Measurements from ENCODE around the gene PRKCZ. TPM values are rescaled to one million over a fixed set of nuclear protein-coding genes. Genes with fewer than 3 reads are reported as not detected.

PRKCZ gene
- total RNA-seq, 1 donor from 2014 or later, result 17.9 TPM

DNA sequence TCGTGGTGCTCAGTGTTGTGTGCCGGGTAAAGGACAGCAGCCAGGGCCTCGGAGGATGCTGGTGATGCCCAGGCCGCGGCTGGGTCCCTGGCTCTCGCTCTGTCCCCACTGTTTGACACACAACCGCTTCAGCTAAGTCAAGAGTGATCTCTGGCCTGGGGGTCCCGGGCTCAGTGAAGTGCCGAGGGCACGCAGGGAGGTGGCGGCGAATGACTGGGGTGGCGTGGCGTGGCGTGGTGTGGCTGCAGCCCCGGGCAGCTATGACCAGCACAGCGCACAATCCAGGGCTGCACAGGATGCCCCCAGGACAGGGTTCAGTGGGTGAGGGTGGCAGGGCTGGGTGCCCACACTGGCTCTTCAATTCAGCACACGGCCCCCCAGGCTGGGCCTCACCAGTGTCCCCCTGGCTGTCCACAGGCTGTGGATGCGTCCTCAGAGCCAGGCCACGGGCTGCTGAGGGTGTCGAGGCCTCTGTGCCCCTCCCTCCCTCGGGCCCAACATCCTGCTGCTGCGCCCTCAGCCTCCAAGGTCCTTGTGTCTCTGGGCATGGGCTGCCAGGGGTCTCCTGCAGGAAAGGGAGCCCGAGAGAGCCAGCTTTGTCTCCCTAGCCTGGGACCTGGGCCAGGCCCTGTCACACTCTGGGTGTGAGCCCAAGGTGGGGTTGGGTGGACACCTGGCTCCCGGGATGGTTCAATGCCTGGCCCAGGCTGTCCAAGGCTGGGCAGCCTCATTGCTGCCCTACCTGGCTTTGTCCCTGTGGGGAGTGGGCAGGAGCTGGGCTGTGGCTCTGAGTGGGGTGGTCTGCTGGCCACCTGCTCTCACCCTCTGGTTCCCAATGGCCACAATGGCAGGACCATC lies 165.9 kb downstream of the PRKCZ start:
- H3K36me3 ChIP-seq, result no peaks in the 10 kb centered on the region
- H3K4me3 ChIP-seq, result no peak overlapping the region
- H3K27me3 ChIP-seq, result no peaks in the 10 kb centered on the region
- DNase-seq (ENCODE audit: extremely low spot score in 2 of 2), result no peak
- H3K4me1 ChIP-seq, result peaks cover 38% of the 10 kb centered on the region
- H3K9me3 ChIP-seq, result no peaks in the 10 kb centered on the region
- no peak overlapping the region for H3K27ac ChIP-seq
- TF ChIP-seq POLR2AphosphoS5 (IDR thresholded peaks at IDR 0.05; ENCODE audit: insufficient read depth in 1 of 2, low read depth in 1 of 2), result no peak
- TF ChIP-seq, protein P1, sequence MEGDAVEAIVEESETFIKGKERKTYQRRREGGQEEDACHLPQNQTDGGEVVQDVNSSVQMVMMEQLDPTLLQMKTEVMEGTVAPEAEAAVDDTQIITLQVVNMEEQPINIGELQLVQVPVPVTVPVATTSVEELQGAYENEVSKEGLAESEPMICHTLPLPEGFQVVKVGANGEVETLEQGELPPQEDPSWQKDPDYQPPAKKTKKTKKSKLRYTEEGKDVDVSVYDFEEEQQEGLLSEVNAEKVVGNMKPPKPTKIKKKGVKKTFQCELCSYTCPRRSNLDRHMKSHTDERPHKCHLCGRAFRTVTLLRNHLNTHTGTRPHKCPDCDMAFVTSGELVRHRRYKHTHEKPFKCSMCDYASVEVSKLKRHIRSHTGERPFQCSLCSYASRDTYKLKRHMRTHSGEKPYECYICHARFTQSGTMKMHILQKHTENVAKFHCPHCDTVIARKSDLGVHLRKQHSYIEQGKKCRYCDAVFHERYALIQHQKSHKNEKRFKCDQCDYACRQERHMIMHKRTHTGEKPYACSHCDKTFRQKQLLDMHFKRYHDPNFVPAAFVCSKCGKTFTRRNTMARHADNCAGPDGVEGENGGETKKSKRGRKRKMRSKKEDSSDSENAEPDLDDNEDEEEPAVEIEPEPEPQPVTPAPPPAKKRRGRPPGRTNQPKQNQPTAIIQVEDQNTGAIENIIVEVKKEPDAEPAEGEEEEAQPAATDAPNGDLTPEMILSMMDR (IDR thresholded peaks at IDR 0.05), result no peak
- no peak for TF ChIP-seq POLR2A (IDR thresholded peaks at IDR 0.05)
- intact Hi-C loops (cut with DNase I), result no loop called here

DNA sequence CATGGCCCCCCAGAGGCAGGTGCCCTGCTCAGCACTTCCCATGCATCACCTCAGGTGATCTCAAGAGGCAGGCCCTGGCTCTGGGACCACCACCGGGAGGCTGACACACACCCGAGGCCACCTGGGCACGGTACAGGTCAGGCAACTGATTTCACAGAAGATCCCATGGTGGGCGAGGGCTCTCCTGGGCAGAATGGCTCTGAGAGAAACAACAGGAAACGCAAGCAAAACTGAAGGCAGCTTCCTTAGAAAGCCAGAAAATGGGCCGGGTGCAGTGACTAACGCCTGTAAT lies 166.5 kb downstream of the PRKCZ start:
- DNase-seq (ENCODE audit: extremely low spot score in 2 of 2), result no peak
- Histone ChIP-seq H3K4me3 (no peak overlapping the region), H3K27me3 (no peaks in the 10 kb centered on the region), H3K27ac (no peak overlapping the region), H3K9me3 (no peaks in the 10 kb centered on the region), H3K36me3 (no peaks in the 10 kb centered on the region), H3K4me1 (peaks cover 38% of the 10 kb centered on the region)
- no peak for TF ChIP-seq POLR2A (IDR thresholded peaks at IDR 0.05)
- intact Hi-C loops (cut with DNase I), result no loop called here

DNA sequence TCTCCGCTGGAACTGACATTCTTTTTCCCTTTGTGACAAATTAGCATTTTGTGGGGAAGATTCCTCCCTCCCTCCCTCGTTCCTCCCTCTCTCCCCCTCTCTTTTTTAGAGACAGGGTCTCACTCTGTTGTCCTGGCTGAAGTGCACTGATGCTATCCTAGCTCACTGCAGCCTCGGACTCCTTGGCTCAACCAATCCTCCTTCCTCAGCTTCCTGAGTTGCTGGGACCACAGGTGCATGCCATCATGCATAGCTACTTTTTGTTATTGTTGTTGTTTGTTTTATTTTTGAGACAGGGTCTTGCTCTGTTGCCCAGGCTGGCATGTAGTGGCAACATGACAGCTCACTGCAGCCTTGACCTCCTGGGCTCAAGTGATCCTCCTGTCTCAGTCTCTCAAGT lies 171.1 kb downstream of the PRKCZ start:
- intact Hi-C loops (cut with DNase I), result no loop called here
- TF ChIP-seq, protein P1 (IDR thresholded peaks at IDR 0.05), result no peak
- TF ChIP-seq POLR2A (IDR thresholded peaks at IDR 0.05) (no peak), POLR2AphosphoS5 (IDR thresholded peaks at IDR 0.05; ENCODE audit: insufficient read depth in 1 of 2, low read depth in 1 of 2) (no peak)
- H3K4me3 ChIP-seq, result no peak overlapping the region
- H3K4me1 ChIP-seq, result peaks cover under 1% of the 10 kb centered on the region
- no peaks in the 10 kb centered on the region for H3K9me3 ChIP-seq
- no peaks in the 10 kb centered on the region for H3K36me3 ChIP-seq
- no peak overlapping the region for H3K27ac ChIP-seq
- no peak for DNase-seq (ENCODE audit: extremely low spot score in 2 of 2)
- no peaks in the 10 kb centered on the region for H3K27me3 ChIP-seq

DNA sequence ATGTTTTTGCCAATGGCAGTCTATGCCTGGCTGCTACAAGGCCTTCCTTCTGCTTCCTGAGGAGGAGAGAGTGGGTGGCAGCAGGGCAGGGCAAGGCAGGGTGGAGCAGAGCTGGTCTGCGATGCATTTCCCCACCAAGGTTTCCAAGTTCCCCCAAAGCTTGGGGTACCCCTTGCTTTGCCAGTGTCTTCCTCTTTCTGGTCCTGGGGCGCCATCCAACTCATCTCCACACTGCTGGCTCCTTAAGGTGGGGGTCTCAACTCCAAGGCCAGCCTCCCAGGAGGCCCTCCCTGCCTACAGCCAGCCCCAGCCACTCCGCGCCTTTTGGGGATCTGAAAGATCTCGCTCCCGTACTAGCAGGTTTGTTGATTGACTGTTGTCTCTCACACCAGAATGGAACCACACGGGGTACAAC lies 174.0 kb downstream of the PRKCZ start:
- H3K36me3 ChIP-seq, result no peaks in the 10 kb centered on the region
- H3K27ac ChIP-seq, result no peak overlapping the region
- H3K9me3 ChIP-seq, result no peaks in the 10 kb centered on the region
- H3K4me1 ChIP-seq, result peaks cover 7% of the 10 kb centered on the region
- H3K27me3 ChIP-seq, result no peaks in the 10 kb centered on the region
- intact Hi-C loops (cut with DNase I), result no loop called here
- no peak for TF ChIP-seq POLR2A (IDR thresholded peaks at IDR 0.05)
- no peak for TF ChIP-seq POLR2AphosphoS5 (IDR thresholded peaks at IDR 0.05; ENCODE audit: insufficient read depth in 1 of 2, low read depth in 1 of 2)
- TF ChIP-seq, protein P1 (IDR thresholded peaks at IDR 0.05), result no peak
- DNase-seq (ENCODE audit: extremely low spot score in 2 of 2), result no peak
- H3K4me3 ChIP-seq, result no peak overlapping the region

DNA sequence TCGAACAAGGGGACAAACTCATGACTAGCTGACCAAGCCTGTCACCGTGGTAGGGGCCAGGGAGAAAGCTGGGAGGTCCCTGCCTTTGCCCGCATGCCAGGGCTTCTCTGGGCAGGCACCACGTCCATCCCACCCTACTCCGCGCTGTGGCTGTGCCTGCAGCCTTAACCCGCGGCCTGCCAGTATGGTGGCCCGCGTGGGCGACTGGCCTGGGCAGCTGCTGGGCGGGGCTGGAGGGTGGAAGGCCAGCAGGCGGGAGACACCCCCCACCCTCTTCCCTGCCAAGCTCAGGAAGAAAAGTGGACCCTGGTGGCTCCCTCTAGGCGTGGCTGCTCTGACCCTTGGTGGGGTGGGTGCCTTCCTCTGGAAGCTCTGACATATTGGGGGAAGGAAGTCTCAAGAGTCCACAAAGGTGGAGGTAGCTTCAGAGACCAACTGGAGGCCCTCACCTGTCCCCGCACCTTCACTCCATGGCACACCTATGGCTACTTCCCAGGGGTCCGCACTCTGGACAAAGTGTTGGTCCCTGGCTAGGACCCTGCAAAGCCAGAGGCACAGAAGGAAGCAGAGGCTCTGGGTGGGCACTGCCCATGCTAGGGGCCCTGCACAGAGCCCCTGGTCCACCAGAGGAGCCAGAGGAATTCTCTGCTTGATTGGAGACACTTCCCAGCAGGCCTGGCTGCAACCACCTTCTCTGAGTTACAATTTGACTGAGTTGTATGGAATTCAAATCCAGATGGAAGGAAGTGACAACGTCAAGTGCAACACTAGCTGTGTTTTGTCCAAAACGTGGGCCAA lies 174.6 kb downstream of the PRKCZ start:
- H3K27ac ChIP-seq, result no peak overlapping the region
- no peak for DNase-seq (ENCODE audit: extremely low spot score in 2 of 2)

More for the DNA sequence above, 174.6 kb downstream of the PRKCZ start:
- intact Hi-C loops (cut with DNase I), result no loop called here
- no peaks in the 10 kb centered on the region for H3K27me3 ChIP-seq
- no peaks in the 10 kb centered on the region for H3K9me3 ChIP-seq
- H3K4me3 ChIP-seq, result no peak overlapping the region
- TF ChIP-seq, protein P1 (IDR thresholded peaks at IDR 0.05), result no peak
- TF ChIP-seq POLR2A (IDR thresholded peaks at IDR 0.05) (no peak), POLR2AphosphoS5 (IDR thresholded peaks at IDR 0.05; ENCODE audit: insufficient read depth in 1 of 2, low read depth in 1 of 2) (no peak)
- H3K4me1 ChIP-seq, result peaks cover 12% of the 10 kb centered on the region
- H3K36me3 ChIP-seq, result no peaks in the 10 kb centered on the region

Measured in vagina (tissue), 2 donors.